ENCODE results near the gene TNFRSF1A. TPM values are rescaled to one million over a fixed set of nuclear protein-coding genes. Genes with fewer than 3 reads are reported as not detected.

Gene TNFRSF1A
- total RNA-seq, 1 donor from 2014 or later: 44.0 TPM

GRCh38 chr12:6328945-6329702 is 12.8 kb downstream of the TNFRSF1A start:
- intact Hi-C loops (cut with micrococcal nuclease): no loop called here
- DNase-seq (no peak), ATAC-seq (no peak)

- ATAC-seq (no peak), DNase-seq (no peak)
- intact Hi-C loops (cut with micrococcal nuclease): no loop called here
These were observed 13.7 kb downstream of the TNFRSF1A start for GRCh38 chr12:6328045-6328779.

GRCh38 chr12:6327229-6328041 is 14.4 kb downstream of the TNFRSF1A start:
- DNase-seq (peak; percentile 55), ATAC-seq (peak; percentile 7)
- intact Hi-C loops (cut with micrococcal nuclease): no loop called here

GRCh38 chr12:6326316-6327228 is 15.3 kb downstream of the TNFRSF1A start:
- DNase-seq: peak; percentile 68
- ATAC-seq: peak; percentile 59
- intact Hi-C loops (cut with micrococcal nuclease): no loop called here

GRCh38 chr12:6324936-6325750 is 16.7 kb downstream of the TNFRSF1A start:
- ATAC-seq (no peak), DNase-seq (no peak)
- intact Hi-C loops (cut with micrococcal nuclease): no loop called here

- no peak for DNase-seq
- intact Hi-C loops (cut with micrococcal nuclease): no loop called here
- no peak for ATAC-seq
These were observed 17.7 kb downstream of the TNFRSF1A start for GRCh38 chr12:6323995-6324711.

- intact Hi-C loops (cut with micrococcal nuclease): no loop called here
- ATAC-seq (peak; percentile 54), DNase-seq (peak; percentile 53)
These were observed 18.4 kb downstream of the TNFRSF1A start for GRCh38 chr12:6323340-6323994.

- no peak for DNase-seq
- intact Hi-C loops (cut with micrococcal nuclease): no loop called here
- ATAC-seq: no peak
These were observed 18.9 kb downstream of the TNFRSF1A start for GRCh38 chr12:6322969-6323339.

GRCh38 chr12:6322352-6322751 is 19.5 kb downstream of the TNFRSF1A start:
- ATAC-seq: no peak
- intact Hi-C loops (cut with micrococcal nuclease): no loop called here
- no peak for DNase-seq

GRCh38 chr12:6321905-6322304 is 20.0 kb downstream of the TNFRSF1A start:
- ATAC-seq (peak; percentile 27), DNase-seq (no peak)
- intact Hi-C loops (cut with micrococcal nuclease): no loop called here

- intact Hi-C loops (cut with micrococcal nuclease): no loop called here
- DNase-seq (no peak), ATAC-seq (no peak)
These were observed 22.4 kb downstream of the TNFRSF1A start for GRCh38 chr12:6319446-6319845.

- DNase-seq (no peak), ATAC-seq (no peak)
- intact Hi-C loops (cut with micrococcal nuclease): no loop called here
These were observed 23.4 kb downstream of the TNFRSF1A start for GRCh38 chr12:6318440-6318879.

GRCh38 chr12:6317693-6318439 is 24.0 kb downstream of the TNFRSF1A start:
- DNase-seq: no peak
- intact Hi-C loops (cut with micrococcal nuclease): no loop called here
- no peak for ATAC-seq

GRCh38 chr12:6316921-6317692 is 24.8 kb downstream of the TNFRSF1A start:
- intact Hi-C loops (cut with micrococcal nuclease): no loop called here
- DNase-seq: no peak
- ATAC-seq: no peak

All from left ventricle myocardium superior (tissue), 1 donor.